ENCODE measurements around the gene GCC1.
"Not testable (repeated sequence)": the region's sequence is repeated elsewhere in the genome, so short reads cannot be mapped to it uniquely, and the experiment has no call there.

GCC1 gene

GRCh38 chr7:127578711-127579275 is 6.6 kb downstream of the GCC1 start:
- H3K4me1 Mint-ChIP-seq (ENCODE audit: low read depth) = peaks cover 45% of the 10 kb centered on the region
- H3K4me3 Mint-ChIP-seq = no peak overlapping the region
- no peaks in the 10 kb centered on the region for H3K27me3 Mint-ChIP-seq
- H3K27ac Mint-ChIP-seq = no peak overlapping the region
- H3K36me3 Mint-ChIP-seq = peaks cover 34% of the 10 kb centered on the region
- no peaks in the 10 kb centered on the region for H3K9me3 Mint-ChIP-seq (ENCODE audit: low read depth)

- H3K4me1 Mint-ChIP-seq (ENCODE audit: low read depth) = peaks cover 38% of the 10 kb centered on the region
- H3K27ac Mint-ChIP-seq = no peak overlapping the region
- no peak overlapping the region for H3K4me3 Mint-ChIP-seq
- peaks cover 34% of the 10 kb centered on the region for H3K36me3 Mint-ChIP-seq
- no peaks in the 10 kb centered on the region for H3K9me3 Mint-ChIP-seq (ENCODE audit: low read depth)
- no peaks in the 10 kb centered on the region for H3K27me3 Mint-ChIP-seq
Observed at GRCh38 chr7:127578036-127578684, 7.2 kb downstream of the GCC1 start.

DNA sequence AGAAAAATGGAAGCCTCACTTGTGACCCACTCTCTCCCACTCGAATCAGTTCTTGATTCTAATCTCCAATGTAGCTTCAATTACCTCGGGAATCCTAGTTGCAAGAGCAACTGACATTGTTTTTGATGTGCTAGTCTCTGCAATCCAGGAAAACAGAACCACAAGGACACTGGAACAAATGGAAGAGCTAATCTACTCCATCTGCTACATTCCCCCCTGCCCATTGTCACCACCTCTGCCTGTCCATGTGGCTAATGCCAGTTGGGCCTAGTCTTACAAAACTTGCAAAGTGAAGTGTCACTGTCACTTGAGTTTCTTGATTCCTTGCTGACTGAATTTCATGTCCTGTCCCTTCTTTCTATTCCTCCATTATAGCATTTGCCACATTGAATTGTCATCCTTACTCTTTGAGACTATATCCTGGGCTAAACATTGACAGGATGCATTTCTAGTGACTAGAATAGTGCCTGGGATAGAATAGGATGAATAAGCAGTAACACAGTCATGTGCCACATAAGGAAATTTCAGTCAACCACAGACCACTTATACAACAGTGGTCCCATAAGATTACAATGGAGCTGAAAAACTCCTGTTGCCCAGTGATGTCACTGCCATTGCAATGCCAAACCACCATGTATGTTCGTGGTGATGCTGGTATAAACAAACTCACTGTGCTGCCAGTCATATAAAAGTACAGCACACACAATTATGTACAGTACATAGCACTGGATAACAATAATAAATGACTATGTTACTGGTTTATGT is 13.5 kb downstream of the GCC1 start:
- Mint-ChIP-seq H3K36me3 (peaks cover 23% of the 10 kb centered on the region), H3K27ac (no peak overlapping the region), H3K9me3 (ENCODE audit: low read depth) (no peaks in the 10 kb centered on the region), H3K4me1 (ENCODE audit: low read depth) (peaks cover 2% of the 10 kb centered on the region), H3K27me3 (no peaks in the 10 kb centered on the region), H3K4me3 (no peak overlapping the region)

- peaks cover 30% of the 10 kb centered on the region for H3K36me3 Mint-ChIP-seq
- H3K27ac Mint-ChIP-seq; H3K4me1 Mint-ChIP-seq (ENCODE audit: low read depth); H3K4me3 Mint-ChIP-seq; H3K9me3 Mint-ChIP-seq (ENCODE audit: low read depth); H3K27me3 Mint-ChIP-seq: not testable (repeated sequence)
Observed at GRCh38 chr7:127568034-127568433, 17.4 kb downstream of the GCC1 start.

DNA sequence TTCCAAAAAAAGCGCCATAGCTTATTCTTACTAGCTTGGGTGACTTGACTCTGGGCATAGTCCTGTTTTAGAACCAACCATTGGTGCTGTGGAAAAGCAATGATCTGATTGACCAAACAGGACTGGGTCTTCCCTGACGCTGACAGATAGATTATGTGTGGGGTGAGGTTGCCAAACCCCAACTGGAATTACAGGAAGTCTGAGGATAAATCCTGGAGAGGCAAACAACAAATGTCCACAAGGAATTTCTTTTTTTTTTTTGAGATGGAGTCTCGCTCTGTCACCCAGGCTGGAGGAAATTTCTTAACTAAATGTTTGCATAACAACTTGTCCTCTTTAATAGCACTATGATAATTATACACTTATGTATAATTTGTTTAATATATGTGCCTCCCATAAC is 19.2 kb downstream of the GCC1 start:
- peaks cover 6% of the 10 kb centered on the region for H3K9me3 Mint-ChIP-seq (ENCODE audit: low read depth)
- H3K27ac Mint-ChIP-seq = no peak overlapping the region
- no peak overlapping the region for H3K4me3 Mint-ChIP-seq
- H3K27me3 Mint-ChIP-seq = no peaks in the 10 kb centered on the region
- H3K4me1 Mint-ChIP-seq (ENCODE audit: low read depth) = no peaks in the 10 kb centered on the region
- H3K36me3 Mint-ChIP-seq = peaks cover 24% of the 10 kb centered on the region

GRCh38 chr7:127557803-127558202 is 27.6 kb downstream of the GCC1 start:
- Mint-ChIP-seq H3K9me3 (ENCODE audit: low read depth) (no peaks in the 10 kb centered on the region), H3K27me3 (no peaks in the 10 kb centered on the region), H3K27ac (no peak overlapping the region), H3K4me3 (no peak overlapping the region), H3K36me3 (no peaks in the 10 kb centered on the region), H3K4me1 (ENCODE audit: low read depth) (no peaks in the 10 kb centered on the region)

DNA sequence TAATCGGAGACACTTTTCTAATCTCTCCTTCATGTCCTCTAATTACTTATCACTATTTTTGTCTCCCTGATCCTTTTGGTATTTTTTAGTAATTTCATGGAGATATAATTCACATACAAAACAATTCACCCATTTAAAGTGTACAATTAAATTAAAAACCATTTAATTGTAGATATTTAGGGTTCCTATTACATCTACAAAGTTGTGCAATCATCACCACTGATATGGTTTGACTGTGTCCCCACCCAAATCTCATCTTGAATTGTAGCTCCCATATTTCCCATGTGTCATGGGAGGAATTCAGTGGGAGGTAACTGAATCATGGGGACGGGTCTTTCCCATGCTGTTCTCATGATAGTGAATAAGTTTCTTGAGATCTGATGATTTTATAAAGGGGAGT is 29.0 kb downstream of the GCC1 start:
- no peaks in the 10 kb centered on the region for H3K27me3 Mint-ChIP-seq
- H3K27ac Mint-ChIP-seq = no peak overlapping the region
- H3K36me3 Mint-ChIP-seq = no peaks in the 10 kb centered on the region
- H3K9me3 Mint-ChIP-seq (ENCODE audit: low read depth) = no peaks in the 10 kb centered on the region
- H3K4me3 Mint-ChIP-seq = no peak overlapping the region
- no peaks in the 10 kb centered on the region for H3K4me1 Mint-ChIP-seq (ENCODE audit: low read depth)

DNA sequence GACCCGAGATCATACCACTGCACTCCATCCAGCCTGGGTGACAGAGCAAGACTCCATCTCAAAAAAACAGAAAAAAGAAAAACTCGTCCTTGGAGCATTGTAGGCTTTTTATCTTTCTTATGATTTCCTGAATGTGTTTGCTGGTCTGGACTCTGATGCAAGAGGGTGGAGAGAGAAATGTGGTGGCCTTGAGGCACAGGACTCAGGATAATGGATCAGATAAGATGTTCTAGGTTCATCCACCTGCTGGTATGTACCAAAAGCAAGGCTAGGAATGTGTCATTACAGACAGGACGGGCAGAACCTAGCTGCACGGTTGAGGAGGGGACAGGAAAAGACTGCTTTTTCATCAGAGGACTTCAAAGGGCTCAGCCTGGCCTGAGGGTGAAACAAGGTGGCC is 33.5 kb downstream of the GCC1 start:
- Mint-ChIP-seq H3K36me3 (no peaks in the 10 kb centered on the region), H3K9me3 (ENCODE audit: low read depth) (peaks cover 1% of the 10 kb centered on the region), H3K4me1 (ENCODE audit: low read depth) (no peaks in the 10 kb centered on the region), H3K27me3 (no peaks in the 10 kb centered on the region), H3K27ac (no peak overlapping the region), H3K4me3 (no peak overlapping the region)

DNA sequence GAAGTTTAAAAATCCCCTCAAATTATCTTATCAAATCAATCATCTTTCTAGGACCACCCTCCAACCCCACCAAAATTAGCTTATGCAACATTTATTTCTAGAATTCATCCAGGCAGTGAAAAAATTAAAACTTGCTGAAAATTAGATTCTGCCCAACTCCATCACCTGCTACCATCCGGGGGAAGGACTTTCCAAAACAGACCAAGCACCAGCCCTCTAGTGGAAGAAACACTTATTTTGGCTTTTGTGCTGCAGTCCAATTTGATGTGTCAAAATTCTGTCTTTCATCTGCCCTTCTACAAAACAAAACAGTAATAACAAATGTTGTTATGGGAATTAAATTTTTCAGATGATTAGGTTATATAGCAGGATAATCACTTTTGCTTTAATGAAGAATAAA is 35.1 kb downstream of the GCC1 start:
- Mint-ChIP-seq H3K9me3 (ENCODE audit: low read depth) (peaks cover 8% of the 10 kb centered on the region), H3K27me3 (peaks cover 2% of the 10 kb centered on the region), H3K27ac (no peak overlapping the region), H3K4me3 (no peak overlapping the region), H3K4me1 (ENCODE audit: low read depth) (no peaks in the 10 kb centered on the region), H3K36me3 (peaks cover 7% of the 10 kb centered on the region)

- peaks cover 8% of the 10 kb centered on the region for H3K9me3 Mint-ChIP-seq (ENCODE audit: low read depth)
- no peak overlapping the region for H3K27ac Mint-ChIP-seq
- peaks cover 8% of the 10 kb centered on the region for H3K36me3 Mint-ChIP-seq
- H3K4me3 Mint-ChIP-seq = no peak overlapping the region
- H3K27me3 Mint-ChIP-seq = peaks cover 3% of the 10 kb centered on the region
- no peaks in the 10 kb centered on the region for H3K4me1 Mint-ChIP-seq (ENCODE audit: low read depth)
Observed at GRCh38 chr7:127546313-127546712, 39.1 kb downstream of the GCC1 start.

DNA sequence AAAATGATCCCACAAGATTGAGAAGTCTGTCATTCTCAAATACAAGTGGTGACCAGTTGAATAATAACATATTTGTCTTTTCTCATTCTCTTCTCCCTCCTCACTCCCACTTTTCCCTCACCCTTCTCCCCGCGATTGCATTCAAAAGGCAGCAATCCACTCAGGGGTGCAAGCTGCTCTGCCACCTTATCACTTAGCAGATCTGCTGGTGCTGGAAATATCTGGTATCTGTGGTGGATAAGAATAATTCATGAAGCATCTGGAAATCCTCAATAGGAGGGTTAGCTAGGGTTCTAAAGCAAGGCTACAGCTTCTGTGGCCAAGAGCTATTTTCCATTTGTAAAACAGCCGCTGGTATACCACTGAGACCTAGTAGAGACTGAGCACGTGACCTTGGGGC is 43.8 kb downstream of the GCC1 start:
- peaks cover 14% of the 10 kb centered on the region for H3K27me3 Mint-ChIP-seq
- H3K4me3 Mint-ChIP-seq = no peak overlapping the region
- peaks cover 3% of the 10 kb centered on the region for H3K9me3 Mint-ChIP-seq (ENCODE audit: low read depth)
- H3K36me3 Mint-ChIP-seq = peaks cover 6% of the 10 kb centered on the region
- no peak overlapping the region for H3K27ac Mint-ChIP-seq
- no peaks in the 10 kb centered on the region for H3K4me1 Mint-ChIP-seq (ENCODE audit: low read depth)

DNA sequence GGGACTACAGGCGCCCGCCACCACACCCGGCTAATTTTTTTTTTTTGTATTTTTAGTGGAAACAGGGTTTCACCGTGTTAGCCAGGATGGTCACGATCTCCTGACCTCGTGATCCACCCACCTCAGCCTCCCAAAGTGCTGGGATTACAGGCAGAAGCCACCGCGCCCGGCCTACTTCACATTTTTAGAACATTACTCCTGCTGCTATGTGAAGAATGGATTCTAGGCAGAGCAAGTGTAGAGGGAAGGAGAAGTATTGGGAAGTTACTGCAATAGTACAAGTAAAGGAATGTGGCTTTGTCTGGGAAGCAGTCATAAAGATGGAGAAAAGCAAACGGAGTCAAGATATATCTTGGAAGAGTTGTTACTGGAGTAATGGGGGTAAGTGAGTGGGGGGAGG is 44.9 kb downstream of the GCC1 start:
- H3K27ac Mint-ChIP-seq; H3K4me1 Mint-ChIP-seq (ENCODE audit: low read depth); H3K4me3 Mint-ChIP-seq; H3K36me3 Mint-ChIP-seq; H3K9me3 Mint-ChIP-seq (ENCODE audit: low read depth): not testable (repeated sequence)
- H3K27me3 Mint-ChIP-seq = peaks cover 19% of the 10 kb centered on the region

DNA sequence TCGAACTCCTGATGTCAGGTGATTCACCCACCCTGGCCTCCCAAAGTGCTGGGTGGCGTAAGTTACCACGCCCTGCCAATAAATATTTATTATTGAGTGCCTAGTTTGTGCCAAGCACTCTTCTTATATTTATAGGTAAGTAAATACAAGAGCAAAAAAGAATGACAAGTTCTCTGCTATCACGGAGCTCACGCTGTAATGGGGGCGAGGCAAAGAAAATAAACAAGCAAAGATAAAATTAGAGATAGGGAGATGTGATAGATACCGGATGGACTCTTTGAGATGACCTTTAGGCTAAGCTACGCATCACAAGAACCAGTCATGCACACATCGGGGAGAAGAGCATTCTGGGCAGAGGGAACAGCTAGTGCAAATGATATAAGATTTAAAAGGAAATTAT is 46.3 kb downstream of the GCC1 start:
- Mint-ChIP-seq H3K27ac (no peak overlapping the region), H3K27me3 (peaks cover 24% of the 10 kb centered on the region), H3K4me1 (ENCODE audit: low read depth) (no peaks in the 10 kb centered on the region), H3K9me3 (ENCODE audit: low read depth) (no peaks in the 10 kb centered on the region), H3K4me3 (no peak overlapping the region), H3K36me3 (no peaks in the 10 kb centered on the region)

DNA sequence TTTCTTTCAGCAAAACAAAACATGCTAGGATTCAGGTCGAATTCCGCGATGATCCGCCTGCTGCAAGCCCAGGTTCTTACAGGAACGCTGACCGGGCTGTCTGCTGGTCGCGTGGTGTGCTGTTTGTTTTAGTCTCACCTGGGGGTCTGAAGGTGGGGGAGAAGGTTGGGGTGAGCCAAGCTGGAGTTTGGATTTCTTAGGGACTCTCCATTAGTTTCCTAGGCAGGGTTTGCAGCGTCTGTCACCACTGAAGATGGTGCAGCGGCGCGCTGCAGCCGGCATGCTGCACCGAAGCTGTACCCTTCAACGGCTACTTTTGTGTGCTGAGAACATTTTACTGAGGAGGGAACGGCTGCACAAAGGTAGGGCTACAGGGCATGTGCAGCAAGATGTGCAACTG is 48.7 kb downstream of the GCC1 start:
- H3K4me3 Mint-ChIP-seq = no peak overlapping the region

GRCh38 chr7:127536394-127536691 is 49.1 kb downstream of the GCC1 start:
- H3K27ac Mint-ChIP-seq = no peak overlapping the region
- no peaks in the 10 kb centered on the region for H3K36me3 Mint-ChIP-seq
- no peaks in the 10 kb centered on the region for H3K4me1 Mint-ChIP-seq (ENCODE audit: low read depth)
- no peaks in the 10 kb centered on the region for H3K9me3 Mint-ChIP-seq (ENCODE audit: low read depth)
- H3K4me3 Mint-ChIP-seq = no peak overlapping the region
- peaks cover 23% of the 10 kb centered on the region for H3K27me3 Mint-ChIP-seq

More for the DNA sequence above, 48.7 kb downstream of the GCC1 start:
- H3K4me1 Mint-ChIP-seq (ENCODE audit: low read depth) = no peaks in the 10 kb centered on the region
- no peaks in the 10 kb centered on the region for H3K36me3 Mint-ChIP-seq
- peaks cover 23% of the 10 kb centered on the region for H3K27me3 Mint-ChIP-seq
- H3K9me3 Mint-ChIP-seq (ENCODE audit: low read depth) = no peaks in the 10 kb centered on the region
- H3K27ac Mint-ChIP-seq = no peak overlapping the region
